ENCODE measurements around the gene NEAT1.

GRCh38 chr11:65379698-65380459, 42.7 kb upstream of the NEAT1 start:
- TF ChIP-seq SUZ12 (IDR thresholded peaks at IDR 0.05; ENCODE audit: extremely low read depth, insufficient read depth, insufficient read length): no peak
- TF ChIP-seq ZNF274 (IDR thresholded peaks at IDR 0.05; ENCODE audit: low read depth, low read length): no peak
